Measurements from ENCODE around the gene CCDC146.
"Not testable (repeated sequence)": the region's sequence is repeated elsewhere in the genome, so short reads cannot be mapped to it uniquely, and the experiment has no call there.

- TF ChIP-seq, protein P1, sequence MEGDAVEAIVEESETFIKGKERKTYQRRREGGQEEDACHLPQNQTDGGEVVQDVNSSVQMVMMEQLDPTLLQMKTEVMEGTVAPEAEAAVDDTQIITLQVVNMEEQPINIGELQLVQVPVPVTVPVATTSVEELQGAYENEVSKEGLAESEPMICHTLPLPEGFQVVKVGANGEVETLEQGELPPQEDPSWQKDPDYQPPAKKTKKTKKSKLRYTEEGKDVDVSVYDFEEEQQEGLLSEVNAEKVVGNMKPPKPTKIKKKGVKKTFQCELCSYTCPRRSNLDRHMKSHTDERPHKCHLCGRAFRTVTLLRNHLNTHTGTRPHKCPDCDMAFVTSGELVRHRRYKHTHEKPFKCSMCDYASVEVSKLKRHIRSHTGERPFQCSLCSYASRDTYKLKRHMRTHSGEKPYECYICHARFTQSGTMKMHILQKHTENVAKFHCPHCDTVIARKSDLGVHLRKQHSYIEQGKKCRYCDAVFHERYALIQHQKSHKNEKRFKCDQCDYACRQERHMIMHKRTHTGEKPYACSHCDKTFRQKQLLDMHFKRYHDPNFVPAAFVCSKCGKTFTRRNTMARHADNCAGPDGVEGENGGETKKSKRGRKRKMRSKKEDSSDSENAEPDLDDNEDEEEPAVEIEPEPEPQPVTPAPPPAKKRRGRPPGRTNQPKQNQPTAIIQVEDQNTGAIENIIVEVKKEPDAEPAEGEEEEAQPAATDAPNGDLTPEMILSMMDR (IDR thresholded peaks at IDR 0.05) = not testable (repeated sequence)
- TF ChIP-seq POLR2A (IDR thresholded peaks at IDR 0.05) = not testable (repeated sequence)
Observed at GRCh38 chr7:77079112-77079511, 43.3 kb upstream of the CCDC146 start.
